DOHH2 (cell line): ENCODE data around the gene AHSG.

ENCODE experiments used
- CTCF ChIP-seq: fragments of 200-600 bp; sonication (generic); IDR thresholded peaks from one replicate; pipeline ENCODE4 v1.5.1; 2014; ENCODE audit warnings: antibody characterized with exemption, mild to moderate bottlenecking, low read depth, low read length; ENCODE audit not compliant: poor library complexity, severe bottlenecking
- EZH2phosphoT487 ChIP-seq: fragments of 200-600 bp; sonication (generic); IDR thresholded peaks from 2 replicates; pipeline ENCODE4 v1.6.1; 2017; ENCODE audit warnings: borderline replicate concordance, mild to moderate bottlenecking, antibody characterized with exemption, low read length, moderate library complexity, mixed read lengths

GRCh38 chr3:186640473-186640818 is 27.6 kb downstream of the AHSG start:
- no peak for TF ChIP-seq CTCF
- TF ChIP-seq EZH2phosphoT487 = no peak
